GM12878 (cell line): ENCODE measurements around the gene LRBA.

Source experiments
- ELK1 ChIP-seq: IDR thresholded peaks from 2 replicates; pipeline ENCODE4 v1.6.1; 2012; ENCODE audit warnings: low read depth, low read length, improper control_type of control experiment
- FOS ChIP-seq: IDR thresholded peaks from 3 replicates; pipeline ENCODE4 v1.6.1; 2011; ENCODE audit warnings: borderline replicate concordance; ENCODE audit not compliant: insufficient read length; ENCODE audit errors: extremely low read depth
- HCFC1 ChIP-seq: fragments of 150-350 bp; IDR thresholded peaks from 2 replicates; pipeline ENCODE4 v1.6.1; 2014; ENCODE audit warnings: low read length
- HDGF ChIP-seq: fragments of 450-650 bp; IDR thresholded peaks from 2 replicates; pipeline ENCODE4 v1.6.1; 2016; ENCODE audit warnings: antibody characterized with exemption
- MAX ChIP-seq: IDR thresholded peaks from 2 replicates; pipeline ENCODE4 v1.6.1; 2012; ENCODE audit warnings: low read depth, low read length, improper control_type of control experiment
- NBN ChIP-seq: fragments of 450-650 bp; IDR thresholded peaks from 2 replicates; pipeline ENCODE4 v1.6.1; 2016
- NFIC ChIP-seq: IDR thresholded peaks from 2 replicates; pipeline ENCODE4 v1.6.1; 2012; ENCODE audit warnings: low read depth, mild to moderate bottlenecking, inconsistent platforms, low read length, moderate library complexity
- PML ChIP-seq: IDR thresholded peaks from 2 replicates; pipeline ENCODE4 v1.6.1; 2012; ENCODE audit warnings: low read length, inconsistent platforms
- POLR2AphosphoS5 ChIP-seq: IDR thresholded peaks from 2 replicates; pipeline ENCODE4 v1.6.1; 2011; ENCODE audit warnings: mild to moderate bottlenecking, low read length, inconsistent platforms
- TF ChIP-seq, protein P1 (sequence below): IDR thresholded peaks from 2 replicates; pipeline ENCODE4 v1.6.1; 2011; ENCODE audit warnings: borderline replicate concordance, low read depth, mild to moderate bottlenecking, moderate library complexity, low read length; ENCODE audit not compliant: insufficient read depth, poor library complexity, severe bottlenecking
- TF ChIP-seq, protein P2 (sequence below), 3 experiments: IDR thresholded peaks in 2 of 3; conservative IDR thresholded peaks in 1 of 3; 2 replicates each; pipeline ENCODE4 v1.5.1; 2011; ENCODE audit warnings: low read depth in 3 of 3, low read length in 3 of 3, mild to moderate bottlenecking in 3 of 3, control low read depth in 2 of 3, moderate library complexity in 2 of 3, inconsistent platforms in 1 of 3, mixed read lengths in 1 of 3; ENCODE audit not compliant: control insufficient read depth in 2 of 3, insufficient read depth in 1 of 3; ENCODE audit errors: extremely low read depth in 1 of 3
- TF ChIP-seq, protein P3 (sequence below): IDR thresholded peaks from 2 replicates; pipeline ENCODE4 v1.6.1; 2011; ENCODE audit warnings: low read depth, low read length, improper control_type of control experiment, borderline replicate concordance

- TF ChIP-seq POLR2AphosphoS5: no peak
- TF ChIP-seq NFIC: no peak
- TF ChIP-seq FOS: no peak
- TF ChIP-seq, protein P1, sequence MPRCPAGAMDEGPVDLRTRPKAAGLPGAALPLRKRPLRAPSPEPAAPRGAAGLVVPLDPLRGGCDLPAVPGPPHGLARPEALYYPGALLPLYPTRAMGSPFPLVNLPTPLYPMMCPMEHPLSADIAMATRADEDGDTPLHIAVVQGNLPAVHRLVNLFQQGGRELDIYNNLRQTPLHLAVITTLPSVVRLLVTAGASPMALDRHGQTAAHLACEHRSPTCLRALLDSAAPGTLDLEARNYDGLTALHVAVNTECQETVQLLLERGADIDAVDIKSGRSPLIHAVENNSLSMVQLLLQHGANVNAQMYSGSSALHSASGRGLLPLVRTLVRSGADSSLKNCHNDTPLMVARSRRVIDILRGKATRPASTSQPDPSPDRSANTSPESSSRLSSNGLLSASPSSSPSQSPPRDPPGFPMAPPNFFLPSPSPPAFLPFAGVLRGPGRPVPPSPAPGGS: no peak
- no peak for TF ChIP-seq HDGF
- TF ChIP-seq, protein P2, sequence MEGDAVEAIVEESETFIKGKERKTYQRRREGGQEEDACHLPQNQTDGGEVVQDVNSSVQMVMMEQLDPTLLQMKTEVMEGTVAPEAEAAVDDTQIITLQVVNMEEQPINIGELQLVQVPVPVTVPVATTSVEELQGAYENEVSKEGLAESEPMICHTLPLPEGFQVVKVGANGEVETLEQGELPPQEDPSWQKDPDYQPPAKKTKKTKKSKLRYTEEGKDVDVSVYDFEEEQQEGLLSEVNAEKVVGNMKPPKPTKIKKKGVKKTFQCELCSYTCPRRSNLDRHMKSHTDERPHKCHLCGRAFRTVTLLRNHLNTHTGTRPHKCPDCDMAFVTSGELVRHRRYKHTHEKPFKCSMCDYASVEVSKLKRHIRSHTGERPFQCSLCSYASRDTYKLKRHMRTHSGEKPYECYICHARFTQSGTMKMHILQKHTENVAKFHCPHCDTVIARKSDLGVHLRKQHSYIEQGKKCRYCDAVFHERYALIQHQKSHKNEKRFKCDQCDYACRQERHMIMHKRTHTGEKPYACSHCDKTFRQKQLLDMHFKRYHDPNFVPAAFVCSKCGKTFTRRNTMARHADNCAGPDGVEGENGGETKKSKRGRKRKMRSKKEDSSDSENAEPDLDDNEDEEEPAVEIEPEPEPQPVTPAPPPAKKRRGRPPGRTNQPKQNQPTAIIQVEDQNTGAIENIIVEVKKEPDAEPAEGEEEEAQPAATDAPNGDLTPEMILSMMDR (IDR thresholded peaks at IDR 0.05 in 2 of 3, conservative IDR thresholded peaks at IDR 0.05 in 1 of 3; ENCODE audit: control insufficient read depth in 2 of 3, extremely low read depth in 1 of 3, insufficient read depth in 1 of 3, low read depth in 3 of 3, low read length in 3 of 3): no peak
- TF ChIP-seq, protein P3, sequence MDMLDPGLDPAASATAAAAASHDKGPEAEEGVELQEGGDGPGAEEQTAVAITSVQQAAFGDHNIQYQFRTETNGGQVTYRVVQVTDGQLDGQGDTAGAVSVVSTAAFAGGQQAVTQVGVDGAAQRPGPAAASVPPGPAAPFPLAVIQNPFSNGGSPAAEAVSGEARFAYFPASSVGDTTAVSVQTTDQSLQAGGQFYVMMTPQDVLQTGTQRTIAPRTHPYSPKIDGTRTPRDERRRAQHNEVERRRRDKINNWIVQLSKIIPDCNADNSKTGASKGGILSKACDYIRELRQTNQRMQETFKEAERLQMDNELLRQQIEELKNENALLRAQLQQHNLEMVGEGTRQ: no peak
- TF ChIP-seq MAX: no peak
- no peak for TF ChIP-seq PML
- no peak for TF ChIP-seq NBN
- TF ChIP-seq ELK1: no peak
- TF ChIP-seq HCFC1: no peak
These were observed 627.1 kb downstream of the LRBA start for GRCh38 chr4:150387981-150388380.
